ENCODE results near the gene TEN1.

DNA sequence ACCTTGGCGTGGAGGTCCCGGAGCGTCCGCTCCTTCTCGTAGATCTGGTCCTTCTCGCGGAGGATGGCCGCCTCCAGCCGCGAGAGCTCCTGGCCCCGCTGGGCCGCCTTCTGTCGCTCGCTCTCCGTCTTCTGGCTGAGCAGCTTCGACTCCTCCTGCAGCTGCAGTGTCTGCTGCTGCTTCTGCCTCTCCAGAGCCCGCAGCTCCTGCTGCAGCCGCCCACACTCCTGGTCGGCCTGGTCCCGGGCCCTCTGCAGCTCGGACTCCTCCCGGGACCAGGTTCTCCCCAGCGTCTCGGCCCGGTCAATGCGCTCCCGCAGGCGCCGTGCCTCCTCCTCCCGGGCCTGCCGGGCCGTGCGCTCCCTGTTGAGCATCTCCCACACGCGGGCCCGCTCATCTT is 29.2 kb downstream of the TEN1 start:
- TF ChIP-seq ZNF777 (tag by site-specific recombination; IDR thresholded peaks at IDR 0.05; ENCODE audit: borderline replicate concordance) (no peak), ZNF670 (tag by site-specific recombination; IDR thresholded peaks at IDR 0.05; ENCODE audit: low read depth) (no peak), ZNF274 (IDR thresholded peaks at IDR 0.05; ENCODE audit: low read length) (no peak), ZNF274 (tag by site-specific recombination; IDR thresholded peaks at IDR 0.05; ENCODE audit: borderline replicate concordance) (no peak), ZNF707 (tag by site-specific recombination; IDR thresholded peaks at IDR 0.05) (no peak), ZNF596 (tag by site-specific recombination; IDR thresholded peaks at IDR 0.05) (no peak), ZNF169 (tag by site-specific recombination; IDR thresholded peaks at IDR 0.05) (no peak), FEZF1 (tag by site-specific recombination; IDR thresholded peaks at IDR 0.05) (no peak), ZNF501 (tag by site-specific recombination; IDR thresholded peaks at IDR 0.05) (no peak), ZNF23 (tag by site-specific recombination; IDR thresholded peaks at IDR 0.05; ENCODE audit: borderline replicate concordance) (no peak), ZNF624 (tag by site-specific recombination; IDR thresholded peaks at IDR 0.05) (no peak)
- TF ChIP-seq, protein P1, sequence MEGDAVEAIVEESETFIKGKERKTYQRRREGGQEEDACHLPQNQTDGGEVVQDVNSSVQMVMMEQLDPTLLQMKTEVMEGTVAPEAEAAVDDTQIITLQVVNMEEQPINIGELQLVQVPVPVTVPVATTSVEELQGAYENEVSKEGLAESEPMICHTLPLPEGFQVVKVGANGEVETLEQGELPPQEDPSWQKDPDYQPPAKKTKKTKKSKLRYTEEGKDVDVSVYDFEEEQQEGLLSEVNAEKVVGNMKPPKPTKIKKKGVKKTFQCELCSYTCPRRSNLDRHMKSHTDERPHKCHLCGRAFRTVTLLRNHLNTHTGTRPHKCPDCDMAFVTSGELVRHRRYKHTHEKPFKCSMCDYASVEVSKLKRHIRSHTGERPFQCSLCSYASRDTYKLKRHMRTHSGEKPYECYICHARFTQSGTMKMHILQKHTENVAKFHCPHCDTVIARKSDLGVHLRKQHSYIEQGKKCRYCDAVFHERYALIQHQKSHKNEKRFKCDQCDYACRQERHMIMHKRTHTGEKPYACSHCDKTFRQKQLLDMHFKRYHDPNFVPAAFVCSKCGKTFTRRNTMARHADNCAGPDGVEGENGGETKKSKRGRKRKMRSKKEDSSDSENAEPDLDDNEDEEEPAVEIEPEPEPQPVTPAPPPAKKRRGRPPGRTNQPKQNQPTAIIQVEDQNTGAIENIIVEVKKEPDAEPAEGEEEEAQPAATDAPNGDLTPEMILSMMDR (tag by site-specific recombination; IDR thresholded peaks at IDR 0.05) = no peak
- TF ChIP-seq, protein P2, sequence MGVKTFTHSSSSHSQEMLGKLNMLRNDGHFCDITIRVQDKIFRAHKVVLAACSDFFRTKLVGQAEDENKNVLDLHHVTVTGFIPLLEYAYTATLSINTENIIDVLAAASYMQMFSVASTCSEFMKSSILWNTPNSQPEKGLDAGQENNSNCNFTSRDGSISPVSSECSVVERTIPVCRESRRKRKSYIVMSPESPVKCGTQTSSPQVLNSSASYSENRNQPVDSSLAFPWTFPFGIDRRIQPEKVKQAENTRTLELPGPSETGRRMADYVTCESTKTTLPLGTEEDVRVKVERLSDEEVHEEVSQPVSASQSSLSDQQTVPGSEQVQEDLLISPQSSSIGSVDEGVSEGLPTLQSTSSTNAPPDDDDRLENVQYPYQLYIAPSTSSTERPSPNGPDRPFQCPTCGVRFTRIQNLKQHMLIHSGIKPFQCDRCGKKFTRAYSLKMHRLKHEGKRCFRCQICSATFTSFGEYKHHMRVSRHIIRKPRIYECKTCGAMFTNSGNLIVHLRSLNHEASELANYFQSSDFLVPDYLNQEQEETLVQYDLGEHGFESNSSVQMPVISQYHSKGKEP (tag by site-specific recombination; IDR thresholded peaks at IDR 0.05) = no peak
